ENCODE measurements around the gene PRELID3B. TPM values are rescaled to one million over a fixed set of nuclear protein-coding genes. Genes with fewer than 3 reads are reported as not detected.

PRELID3B gene
- total and polyA plus RNA-seq, 2 of the 13 experiments (the other 11 are each of a cell fraction or from before 2014, with no cell fraction given): 23.3 to 42.6 TPM

DNA sequence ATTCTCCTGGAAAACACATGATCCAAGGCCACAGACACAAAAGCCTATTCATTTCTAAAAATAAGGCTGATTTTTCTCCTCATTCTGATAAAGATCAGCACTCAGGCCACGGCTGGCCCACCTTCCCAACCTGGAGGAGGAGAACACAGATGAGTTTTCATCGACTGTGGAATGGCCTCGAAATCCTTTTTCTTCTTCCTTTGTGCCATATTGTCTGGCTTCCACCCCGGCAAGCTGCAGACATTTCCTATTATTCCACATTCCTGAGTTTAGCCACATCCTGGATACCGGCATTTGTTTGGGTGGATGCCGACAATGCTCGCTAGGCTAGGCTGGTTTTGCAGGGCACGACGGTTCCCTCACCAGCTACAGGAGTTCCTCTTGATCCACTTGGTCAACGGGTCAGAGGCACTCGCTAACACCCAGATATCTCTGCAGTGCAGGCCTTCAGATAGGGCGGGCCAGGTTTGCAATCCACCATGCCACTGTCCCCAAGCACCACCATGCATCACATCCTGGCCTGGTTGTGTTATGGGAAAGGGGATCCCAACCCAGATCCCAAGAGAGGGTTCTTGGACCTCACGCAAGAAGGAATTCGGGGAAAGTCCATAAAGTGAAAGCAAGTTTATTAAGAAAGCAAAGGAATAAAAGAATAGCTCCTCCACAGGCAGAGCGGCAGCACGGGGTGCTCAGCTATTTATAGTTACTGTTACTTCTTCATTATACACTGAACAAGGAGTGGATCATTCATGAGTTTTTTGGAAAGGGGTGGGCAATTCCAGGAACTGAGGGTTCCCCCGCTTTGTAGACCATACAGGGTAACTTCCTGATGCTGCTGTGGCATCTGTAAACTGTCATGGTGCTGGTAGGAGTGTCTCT lies 31.4 kb downstream of the PRELID3B start (continued):
- no peak for TF ChIP-seq ELF4 (CRISPR knock-in tag; IDR thresholded peaks at IDR 0.05; ENCODE audit: borderline replicate concordance)
- TF ChIP-seq, protein P1, sequence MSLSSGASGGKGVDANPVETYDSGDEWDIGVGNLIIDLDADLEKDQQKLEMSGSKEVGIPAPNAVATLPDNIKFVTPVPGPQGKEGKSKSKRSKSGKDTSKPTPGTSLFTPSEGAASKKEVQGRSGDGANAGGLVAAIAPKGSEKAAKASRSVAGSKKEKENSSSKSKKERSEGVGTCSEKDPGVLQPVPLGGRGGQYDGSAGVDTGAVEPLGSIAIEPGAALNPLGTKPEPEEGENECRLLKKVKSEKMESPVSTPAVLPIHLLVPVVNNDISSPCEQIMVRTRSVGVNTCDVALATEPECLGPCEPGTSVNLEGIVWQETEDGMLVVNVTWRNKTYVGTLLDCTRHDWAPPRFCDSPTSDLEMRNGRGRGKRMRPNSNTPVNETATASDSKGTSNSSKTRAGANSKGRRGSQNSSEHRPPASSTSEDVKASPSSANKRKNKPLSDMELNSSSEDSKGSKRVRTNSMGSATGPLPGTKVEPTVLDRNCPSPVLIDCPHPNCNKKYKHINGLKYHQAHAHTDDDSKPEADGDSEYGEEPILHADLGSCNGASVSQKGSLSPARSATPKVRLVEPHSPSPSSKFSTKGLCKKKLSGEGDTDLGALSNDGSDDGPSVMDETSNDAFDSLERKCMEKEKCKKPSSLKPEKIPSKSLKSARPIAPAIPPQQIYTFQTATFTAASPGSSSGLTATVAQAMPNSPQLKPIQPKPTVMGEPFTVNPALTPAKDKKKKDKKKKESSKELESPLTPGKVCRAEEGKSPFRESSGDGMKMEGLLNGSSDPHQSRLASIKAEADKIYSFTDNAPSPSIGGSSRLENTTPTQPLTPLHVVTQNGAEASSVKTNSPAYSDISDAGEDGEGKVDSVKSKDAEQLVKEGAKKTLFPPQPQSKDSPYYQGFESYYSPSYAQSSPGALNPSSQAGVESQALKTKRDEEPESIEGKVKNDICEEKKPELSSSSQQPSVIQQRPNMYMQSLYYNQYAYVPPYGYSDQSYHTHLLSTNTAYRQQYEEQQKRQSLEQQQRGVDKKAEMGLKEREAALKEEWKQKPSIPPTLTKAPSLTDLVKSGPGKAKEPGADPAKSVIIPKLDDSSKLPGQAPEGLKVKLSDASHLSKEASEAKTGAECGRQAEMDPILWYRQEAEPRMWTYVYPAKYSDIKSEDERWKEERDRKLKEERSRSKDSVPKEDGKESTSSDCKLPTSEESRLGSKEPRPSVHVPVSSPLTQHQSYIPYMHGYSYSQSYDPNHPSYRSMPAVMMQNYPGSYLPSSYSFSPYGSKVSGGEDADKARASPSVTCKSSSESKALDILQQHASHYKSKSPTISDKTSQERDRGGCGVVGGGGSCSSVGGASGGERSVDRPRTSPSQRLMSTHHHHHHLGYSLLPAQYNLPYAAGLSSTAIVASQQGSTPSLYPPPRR (CRISPR knock-in tag; IDR thresholded peaks at IDR 0.05; ENCODE audit: borderline replicate concordance): no peak; the same call in 1 of the 2 replicates
- TF ChIP-seq BCL6 (CRISPR knock-in tag; IDR thresholded peaks at IDR 0.05): no peak; the same call in 1 of the 2 replicates
- TF ChIP-seq ZNF331 (CRISPR knock-in tag; IDR thresholded peaks at IDR 0.05): no peak
- TF ChIP-seq ZSCAN20 (CRISPR knock-in tag; IDR thresholded peaks at IDR 0.05; ENCODE audit: borderline replicate concordance): no peak
- TF ChIP-seq ZFP1 (CRISPR knock-in tag; IDR thresholded peaks at IDR 0.05): 0 out of 2 replicates have a peak, but pooled peaks have one; percentile 23
- TF ChIP-seq EED (CRISPR knock-in tag; IDR thresholded peaks at IDR 0.05): no peak; the same call in 1 of the 2 replicates
- peak; percentile 56; the same call in 1 of the 2 replicates for TF ChIP-seq TBX2 (CRISPR knock-in tag; IDR thresholded peaks at IDR 0.05; ENCODE audit: borderline replicate concordance)
- TF ChIP-seq, protein P2, sequence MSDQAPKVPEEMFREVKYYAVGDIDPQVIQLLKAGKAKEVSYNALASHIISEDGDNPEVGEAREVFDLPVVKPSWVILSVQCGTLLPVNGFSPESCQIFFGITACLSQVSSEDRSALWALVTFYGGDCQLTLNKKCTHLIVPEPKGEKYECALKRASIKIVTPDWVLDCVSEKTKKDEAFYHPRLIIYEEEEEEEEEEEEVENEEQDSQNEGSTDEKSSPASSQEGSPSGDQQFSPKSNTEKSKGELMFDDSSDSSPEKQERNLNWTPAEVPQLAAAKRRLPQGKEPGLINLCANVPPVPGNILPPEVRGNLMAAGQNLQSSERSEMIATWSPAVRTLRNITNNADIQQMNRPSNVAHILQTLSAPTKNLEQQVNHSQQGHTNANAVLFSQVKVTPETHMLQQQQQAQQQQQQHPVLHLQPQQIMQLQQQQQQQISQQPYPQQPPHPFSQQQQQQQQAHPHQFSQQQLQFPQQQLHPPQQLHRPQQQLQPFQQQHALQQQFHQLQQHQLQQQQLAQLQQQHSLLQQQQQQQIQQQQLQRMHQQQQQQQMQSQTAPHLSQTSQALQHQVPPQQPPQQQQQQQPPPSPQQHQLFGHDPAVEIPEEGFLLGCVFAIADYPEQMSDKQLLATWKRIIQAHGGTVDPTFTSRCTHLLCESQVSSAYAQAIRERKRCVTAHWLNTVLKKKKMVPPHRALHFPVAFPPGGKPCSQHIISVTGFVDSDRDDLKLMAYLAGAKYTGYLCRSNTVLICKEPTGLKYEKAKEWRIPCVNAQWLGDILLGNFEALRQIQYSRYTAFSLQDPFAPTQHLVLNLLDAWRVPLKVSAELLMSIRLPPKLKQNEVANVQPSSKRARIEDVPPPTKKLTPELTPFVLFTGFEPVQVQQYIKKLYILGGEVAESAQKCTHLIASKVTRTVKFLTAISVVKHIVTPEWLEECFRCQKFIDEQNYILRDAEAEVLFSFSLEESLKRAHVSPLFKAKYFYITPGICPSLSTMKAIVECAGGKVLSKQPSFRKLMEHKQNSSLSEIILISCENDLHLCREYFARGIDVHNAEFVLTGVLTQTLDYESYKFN (CRISPR knock-in tag; conservative IDR thresholded peaks at IDR 0.05): no peak; the same call in none of the 2 replicates
- no peak for TF ChIP-seq ZNF670 (CRISPR knock-in tag; IDR thresholded peaks at IDR 0.05; ENCODE audit: borderline replicate concordance)
- TF ChIP-seq, protein P3, sequence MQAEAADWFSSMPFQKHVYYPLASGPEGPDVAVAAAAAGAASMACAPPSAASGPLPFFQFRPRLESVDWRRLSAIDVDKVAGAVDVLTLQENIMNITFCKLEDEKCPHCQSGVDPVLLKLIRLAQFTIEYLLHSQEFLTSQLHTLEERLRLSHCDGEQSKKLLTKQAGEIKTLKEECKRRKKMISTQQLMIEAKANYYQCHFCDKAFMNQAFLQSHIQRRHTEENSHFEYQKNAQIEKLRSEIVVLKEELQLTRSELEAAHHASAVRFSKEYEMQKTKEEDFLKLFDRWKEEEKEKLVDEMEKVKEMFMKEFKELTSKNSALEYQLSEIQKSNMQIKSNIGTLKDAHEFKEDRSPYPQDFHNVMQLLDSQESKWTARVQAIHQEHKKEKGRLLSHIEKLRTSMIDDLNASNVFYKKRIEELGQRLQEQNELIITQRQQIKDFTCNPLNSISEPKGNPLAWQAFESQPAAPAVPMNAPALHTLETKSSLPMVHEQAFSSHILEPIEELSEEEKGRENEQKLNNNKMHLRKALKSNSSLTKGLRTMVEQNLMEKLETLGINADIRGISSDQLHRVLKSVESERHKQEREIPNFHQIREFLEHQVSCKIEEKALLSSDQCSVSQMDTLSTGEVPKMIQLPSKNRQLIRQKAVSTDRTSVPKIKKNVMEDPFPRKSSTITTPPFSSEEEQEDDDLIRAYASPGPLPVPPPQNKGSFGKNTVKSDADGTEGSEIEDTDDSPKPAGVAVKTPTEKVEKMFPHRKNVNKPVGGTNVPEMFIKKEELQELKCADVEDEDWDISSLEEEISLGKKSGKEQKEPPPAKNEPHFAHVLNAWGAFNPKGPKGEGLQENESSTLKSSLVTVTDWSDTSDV (CRISPR knock-in tag; IDR thresholded peaks at IDR 0.05): no peak
- no peak for TF ChIP-seq ZNF562 (CRISPR knock-in tag; IDR thresholded peaks at IDR 0.05; ENCODE audit: borderline replicate concordance)
- no peak for TF ChIP-seq ZBTB7A (CRISPR knock-in tag; IDR thresholded peaks at IDR 0.05)

All from HepG2 (cell line).